SKM-1 treated with dmso at 0.1 percent for 144 hours (cell line): Measurements from ENCODE around the gene MSL3.

Experiments used
- DNase-seq: peaks from one replicate; lab custom pipeline; 2025; ENCODE audit not compliant: unreplicated experiment; lab: John Stamatoyannopoulos, UW

MSL3 gene

DNA sequence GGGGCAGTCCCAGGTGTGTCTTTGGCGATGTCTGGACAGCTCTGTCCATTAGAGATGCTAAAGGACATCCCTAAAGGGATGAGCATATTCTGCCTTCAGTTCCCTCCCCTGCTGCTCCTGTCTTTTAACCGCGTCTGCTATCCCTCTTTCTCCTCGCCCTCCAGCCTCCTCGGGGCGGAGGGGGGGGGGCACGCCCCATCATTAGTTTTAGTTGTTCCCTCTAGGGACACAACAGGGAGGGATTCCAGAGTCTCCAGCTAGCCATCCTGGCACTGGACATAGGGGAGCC lies 1.1 kb downstream of the MSL3 start:
- DNase-seq, result no peak

DNA sequence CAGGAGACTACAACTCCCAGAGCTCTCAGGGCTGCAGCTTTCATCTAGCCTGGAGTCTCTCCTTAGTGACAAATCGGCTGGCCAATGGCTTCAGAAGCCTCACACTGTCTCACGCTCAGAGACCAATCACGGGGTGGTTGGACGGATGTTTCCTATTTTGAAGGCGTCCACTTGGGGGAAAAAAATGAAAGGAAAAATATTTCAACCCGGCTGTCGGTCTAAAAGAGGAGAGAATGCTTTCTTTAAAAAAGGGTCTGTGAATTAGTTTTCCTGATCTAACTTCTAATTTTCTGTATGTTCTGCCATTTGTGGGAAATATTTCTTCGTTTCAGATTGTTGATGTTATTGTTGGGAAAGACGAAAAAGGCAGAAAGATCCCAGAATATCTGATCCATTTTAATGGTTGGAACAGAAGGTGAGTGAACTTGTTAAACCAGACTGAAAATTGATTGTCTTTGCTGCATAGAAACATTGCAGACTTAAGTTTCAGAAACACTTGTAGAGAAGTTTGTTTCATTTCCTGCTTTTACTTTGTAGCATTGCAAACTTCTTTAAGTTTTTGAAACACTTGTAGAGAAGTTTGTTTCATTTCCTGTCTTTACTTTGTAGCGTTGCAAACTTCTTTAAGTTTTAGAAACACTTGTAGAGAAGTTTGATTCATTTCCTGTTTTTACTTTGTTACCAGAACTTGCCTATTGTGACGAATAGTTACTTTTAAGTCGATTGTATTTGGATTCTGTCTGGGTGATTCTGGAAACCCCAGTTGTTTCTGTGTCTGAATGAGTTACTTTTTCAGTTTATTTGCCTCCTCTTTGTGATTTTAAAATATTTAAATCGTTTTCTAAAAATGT lies 1.6 kb downstream of the MSL3 start:
- DNase-seq, result peak; percentile 71

- DNase-seq, result no peak
These were observed 2.9 kb downstream of the MSL3 start for GRCh38 chrX:11760958-11761357.

DNA sequence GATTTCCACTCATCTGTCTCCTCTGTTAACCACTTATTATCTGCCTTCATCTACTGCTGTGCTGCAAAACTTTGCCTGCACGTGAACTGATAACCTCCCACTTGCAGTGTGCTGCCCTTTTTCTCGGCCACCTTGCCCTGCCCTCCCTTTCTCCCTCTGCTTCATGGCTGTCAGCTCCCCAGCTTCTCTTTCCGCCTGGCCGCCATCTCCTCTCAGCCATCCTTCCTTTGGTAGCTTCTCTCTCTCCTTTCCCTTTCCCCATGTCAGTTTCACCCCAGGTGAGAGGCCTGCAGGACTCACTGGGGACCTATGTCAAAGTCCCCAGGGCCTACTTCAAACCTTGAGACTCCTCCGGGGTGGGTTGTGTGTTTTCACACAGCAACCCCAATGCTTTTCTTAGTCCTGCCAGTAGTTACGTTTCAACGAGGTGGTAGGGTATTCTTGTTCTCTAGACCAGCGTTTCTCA lies 6.6 kb downstream of the MSL3 start:
- DNase-seq, result no peak

DNA sequence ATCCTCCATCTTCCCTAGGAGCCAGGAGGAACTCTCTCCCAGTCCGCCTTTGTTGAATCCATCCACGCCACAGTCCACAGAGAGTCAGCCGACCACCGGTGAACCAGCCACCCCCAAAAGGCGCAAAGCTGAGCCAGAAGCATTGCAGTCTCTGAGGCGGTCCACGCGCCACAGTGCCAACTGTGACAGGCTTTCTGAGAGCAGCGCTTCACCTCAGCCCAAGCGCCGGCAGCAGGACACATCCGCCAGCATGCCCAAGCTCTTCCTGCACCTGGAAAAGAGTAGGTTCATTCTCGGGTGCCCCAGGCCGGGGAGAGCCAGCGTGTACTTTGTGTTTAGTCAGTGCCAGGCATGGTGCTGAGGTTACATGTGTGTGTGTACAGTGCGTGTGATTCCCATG lies 7.4 kb downstream of the MSL3 start:
- no peak for DNase-seq

DNA sequence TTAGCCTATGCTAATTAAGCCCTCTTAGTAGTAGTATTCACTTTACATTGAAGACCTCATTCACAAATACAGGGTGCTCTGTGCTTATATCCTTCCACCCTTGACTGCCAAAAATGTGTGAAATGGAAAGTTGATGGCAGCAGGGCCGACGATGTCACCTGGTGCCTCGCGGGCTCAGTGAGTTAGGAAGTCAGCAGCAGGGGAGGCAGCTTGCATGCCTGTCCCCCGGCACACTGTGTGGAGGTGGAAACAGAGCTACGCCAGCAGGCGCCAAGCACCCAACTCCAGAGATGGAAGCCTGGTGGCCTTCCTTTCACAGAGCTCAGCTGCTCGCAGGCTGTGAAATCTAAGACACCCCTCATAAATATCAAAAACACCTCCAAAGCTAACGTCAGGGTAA lies 8.4 kb downstream of the MSL3 start:
- no peak for DNase-seq

DNA sequence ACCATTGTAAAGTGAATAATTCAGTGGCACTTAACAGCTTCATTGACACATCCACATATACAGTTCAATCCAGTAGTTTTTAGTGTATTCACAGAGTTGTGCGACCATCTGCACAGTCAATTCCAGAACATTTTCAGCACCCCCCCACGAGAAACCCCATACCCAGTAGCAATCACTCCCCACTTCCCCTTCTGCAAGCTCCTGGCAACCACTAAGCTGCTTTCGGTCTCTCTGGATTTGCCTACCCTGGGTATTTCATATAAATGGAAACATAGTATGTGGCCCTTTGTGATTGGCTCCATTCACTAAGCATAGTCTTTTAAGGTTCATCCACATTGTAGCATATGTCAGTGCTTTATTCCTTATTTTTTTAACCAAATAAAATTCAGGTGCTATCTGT lies 10.0 kb downstream of the MSL3 start:
- no peak for DNase-seq

GRCh38 chrX:11770320-11770719 lies 12.3 kb downstream of the MSL3 start:
- peak; percentile 20 for DNase-seq

DNA sequence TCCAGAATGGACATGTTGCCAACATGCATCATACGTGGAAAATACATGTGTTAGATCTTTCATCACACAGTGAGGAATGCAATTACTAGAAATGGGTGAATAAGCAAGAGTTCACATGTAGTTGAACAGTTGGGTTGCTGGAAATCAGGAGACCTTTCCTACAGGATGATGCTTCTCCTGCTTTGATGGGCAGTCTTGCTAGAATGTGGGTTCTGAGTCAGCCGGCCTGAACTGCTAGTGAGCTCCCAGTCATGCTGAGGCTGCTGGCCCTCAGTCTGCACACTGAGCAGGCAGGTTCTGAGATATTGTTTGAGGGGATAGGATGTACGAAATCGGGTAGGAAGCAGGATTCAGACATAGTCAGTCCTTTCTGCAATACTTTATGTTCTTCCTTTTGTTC lies 20.2 kb downstream of the MSL3 start:
- DNase-seq, result no peak

- DNase-seq, result no peak
These were observed 23.1 kb downstream of the MSL3 start for GRCh38 chrX:11781133-11781532.

- no peak for DNase-seq
These were observed 23.8 kb downstream of the MSL3 start for GRCh38 chrX:11781734-11782370.

GRCh38 chrX:11784543-11784942 lies 26.5 kb downstream of the MSL3 start:
- DNase-seq, result no peak

- no peak for DNase-seq
These were observed 28.8 kb downstream of the MSL3 start for GRCh38 chrX:11786862-11787261.

GRCh38 chrX:11787564-11787963 lies 29.5 kb downstream of the MSL3 start:
- no peak for DNase-seq

DNA sequence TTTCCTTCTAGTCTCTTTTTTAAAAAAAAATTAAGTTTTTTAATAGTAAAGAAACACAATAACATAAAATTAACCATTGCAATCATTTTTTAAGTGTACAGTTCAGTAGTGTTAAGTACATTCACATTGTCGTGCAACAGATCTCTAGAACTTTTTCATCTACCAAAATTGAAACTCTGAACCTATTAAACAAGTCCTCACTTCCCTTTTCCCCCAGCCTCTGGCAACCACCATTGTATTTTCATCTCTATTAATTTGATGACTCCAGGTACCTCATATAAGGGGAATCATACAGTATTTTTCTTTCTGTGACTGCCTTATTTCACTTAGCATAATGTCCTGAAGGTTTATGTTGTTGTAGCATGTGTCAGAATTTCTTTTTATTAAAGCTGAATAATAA lies 31.8 kb downstream of the MSL3 start:
- DNase-seq, result no peak

- DNase-seq, result no peak
These were observed 33.1 kb downstream of the MSL3 start for GRCh38 chrX:11791090-11791489.

- no peak for DNase-seq
These were observed 33.5 kb downstream of the MSL3 start for GRCh38 chrX:11791537-11791936.

DNA sequence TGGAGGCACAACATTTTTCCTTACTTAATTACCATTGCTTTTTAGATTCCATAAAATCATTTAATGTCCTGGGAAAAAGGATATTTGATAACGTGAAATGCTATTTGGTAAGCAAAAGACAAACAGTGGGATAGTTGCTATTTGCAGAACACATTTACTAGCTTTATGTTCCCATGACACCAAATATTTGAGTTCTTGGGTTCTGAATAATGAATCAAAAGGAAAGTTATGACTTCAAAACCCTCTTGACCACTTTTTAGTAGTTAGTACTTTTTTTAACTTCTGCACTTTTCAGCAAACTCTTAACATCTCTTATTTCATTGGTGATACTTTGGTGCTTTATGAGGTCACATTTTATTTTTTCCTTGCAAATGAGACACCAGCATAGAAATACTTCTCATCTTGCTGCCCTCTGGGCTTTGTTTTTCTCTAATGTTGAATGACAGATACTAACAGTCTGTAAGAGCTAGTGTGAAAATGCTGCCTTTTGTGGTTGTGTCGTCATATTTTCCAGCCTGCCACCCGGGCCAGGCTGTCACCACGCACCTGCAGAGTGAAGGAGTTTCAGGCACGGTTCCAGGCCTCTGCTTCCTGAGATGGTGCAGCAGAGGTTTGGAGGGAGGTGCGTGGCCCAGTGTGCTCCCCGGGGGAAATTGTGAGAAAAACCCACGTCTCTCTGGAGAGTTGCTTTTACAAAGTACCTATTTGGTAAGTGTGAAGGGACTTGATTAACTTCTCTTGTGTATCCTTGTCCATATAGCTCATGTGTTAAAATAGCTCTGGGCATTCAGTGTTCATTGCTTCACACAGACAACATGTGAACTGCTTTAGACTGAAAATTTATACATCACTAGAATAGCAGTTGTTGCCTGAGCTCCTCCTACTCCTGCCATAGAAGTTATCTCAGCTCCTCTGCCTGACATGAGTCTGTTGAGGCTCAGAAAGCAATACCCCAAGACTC lies 34.7 kb downstream of the MSL3 start:
- no peak for DNase-seq

- no peak for DNase-seq
These were observed 35.7 kb downstream of the MSL3 start for GRCh38 chrX:11793734-11794133.

GRCh38 chrX:11813341-11813740 lies 55.3 kb downstream of the MSL3 start:
- DNase-seq, result no peak
